ENCODE data around the gene GAS2L3.

DNA sequence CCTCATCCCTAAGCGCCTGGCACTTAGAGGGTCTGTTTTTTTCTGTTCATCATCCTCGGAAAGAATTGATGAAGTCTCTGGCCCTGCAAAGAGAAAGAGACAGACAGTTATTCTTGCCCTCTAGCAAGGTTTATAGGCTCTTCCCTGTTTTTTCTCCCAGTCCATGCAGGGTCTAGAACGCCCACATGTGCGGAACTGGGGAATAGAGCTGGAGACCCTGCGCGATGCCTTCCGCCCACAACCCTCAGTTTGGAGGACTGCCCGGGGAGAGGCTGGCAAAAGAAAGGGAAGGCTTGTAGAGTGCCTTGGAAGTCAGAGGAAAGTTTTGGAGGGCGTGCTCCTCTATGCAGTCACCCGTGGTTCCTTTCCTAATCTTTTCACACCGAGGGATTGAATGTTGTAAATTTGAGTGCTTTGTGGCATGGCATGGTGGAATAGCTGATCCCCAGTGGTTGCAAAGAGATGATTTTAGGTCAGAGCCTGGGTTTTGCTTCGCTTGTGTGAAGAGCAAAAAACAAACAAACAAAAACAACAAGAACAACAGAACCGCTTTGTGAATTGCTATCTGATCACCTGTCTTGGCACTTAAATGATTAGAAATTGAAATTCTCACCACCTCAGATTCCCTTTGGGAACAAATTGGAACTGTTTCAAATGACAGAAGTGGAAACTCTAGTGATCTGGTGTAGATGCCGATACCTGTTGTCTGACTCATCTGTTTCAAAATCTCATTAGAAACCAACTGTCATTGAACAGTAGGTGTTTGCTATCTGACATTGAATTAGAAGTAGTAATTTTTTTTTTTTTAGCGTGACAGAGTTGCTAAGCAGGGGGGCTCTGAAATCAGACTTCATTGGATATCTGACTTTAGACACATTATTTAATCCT is 947 bp downstream of the GAS2L3 start:
- TF ChIP-seq, protein P1, sequence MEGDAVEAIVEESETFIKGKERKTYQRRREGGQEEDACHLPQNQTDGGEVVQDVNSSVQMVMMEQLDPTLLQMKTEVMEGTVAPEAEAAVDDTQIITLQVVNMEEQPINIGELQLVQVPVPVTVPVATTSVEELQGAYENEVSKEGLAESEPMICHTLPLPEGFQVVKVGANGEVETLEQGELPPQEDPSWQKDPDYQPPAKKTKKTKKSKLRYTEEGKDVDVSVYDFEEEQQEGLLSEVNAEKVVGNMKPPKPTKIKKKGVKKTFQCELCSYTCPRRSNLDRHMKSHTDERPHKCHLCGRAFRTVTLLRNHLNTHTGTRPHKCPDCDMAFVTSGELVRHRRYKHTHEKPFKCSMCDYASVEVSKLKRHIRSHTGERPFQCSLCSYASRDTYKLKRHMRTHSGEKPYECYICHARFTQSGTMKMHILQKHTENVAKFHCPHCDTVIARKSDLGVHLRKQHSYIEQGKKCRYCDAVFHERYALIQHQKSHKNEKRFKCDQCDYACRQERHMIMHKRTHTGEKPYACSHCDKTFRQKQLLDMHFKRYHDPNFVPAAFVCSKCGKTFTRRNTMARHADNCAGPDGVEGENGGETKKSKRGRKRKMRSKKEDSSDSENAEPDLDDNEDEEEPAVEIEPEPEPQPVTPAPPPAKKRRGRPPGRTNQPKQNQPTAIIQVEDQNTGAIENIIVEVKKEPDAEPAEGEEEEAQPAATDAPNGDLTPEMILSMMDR (IDR thresholded peaks at IDR 0.05), result no peak
- no peak for TF ChIP-seq POLR2A (IDR thresholded peaks at IDR 0.05)

All from uterus (tissue), 2 donors.